NCI-H345 treated with DMSO at 0.1 percent for 48 hours (cell line): ENCODE measurements around the gene SLC5A4.
A peak's percentile ranks its signal among the peaks of the same experiment; 100 is the strongest.
"Not testable (repeated sequence)": the region's sequence is repeated elsewhere in the genome, so short reads cannot be mapped to it uniquely, and the experiment has no call there.

Source experiments
- DNase-seq: peaks from one replicate; lab custom pipeline; 2025; ENCODE audit not compliant: unreplicated experiment; lab: John Stamatoyannopoulos, UW

Gene SLC5A4

DNA sequence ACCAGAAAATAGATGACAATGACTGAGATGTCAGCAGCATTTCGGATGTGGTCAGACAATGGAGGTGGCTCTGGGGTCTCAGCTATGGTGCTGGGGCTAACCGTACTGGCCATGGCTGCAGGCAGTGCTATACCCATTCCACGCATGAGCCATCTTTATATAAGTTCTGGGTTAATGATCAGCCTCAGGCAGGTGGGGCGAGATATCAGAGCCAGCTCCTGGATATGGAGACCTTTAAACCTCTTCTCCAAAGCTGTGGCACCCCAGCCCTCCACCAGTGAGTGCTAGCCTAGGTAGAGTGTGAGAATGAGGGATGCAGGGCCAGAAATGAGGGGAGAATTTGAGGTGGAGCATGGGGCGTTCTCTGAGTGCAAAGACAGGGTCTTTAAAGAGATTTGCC is at the start of gene SLC5A4:
SLC5A4 (minus strand) TSS at position 131 of the 400 bp plus-strand sequence; CDS start at position 113, 18 bp downstream.
- DNase-seq, result no peak

DNA sequence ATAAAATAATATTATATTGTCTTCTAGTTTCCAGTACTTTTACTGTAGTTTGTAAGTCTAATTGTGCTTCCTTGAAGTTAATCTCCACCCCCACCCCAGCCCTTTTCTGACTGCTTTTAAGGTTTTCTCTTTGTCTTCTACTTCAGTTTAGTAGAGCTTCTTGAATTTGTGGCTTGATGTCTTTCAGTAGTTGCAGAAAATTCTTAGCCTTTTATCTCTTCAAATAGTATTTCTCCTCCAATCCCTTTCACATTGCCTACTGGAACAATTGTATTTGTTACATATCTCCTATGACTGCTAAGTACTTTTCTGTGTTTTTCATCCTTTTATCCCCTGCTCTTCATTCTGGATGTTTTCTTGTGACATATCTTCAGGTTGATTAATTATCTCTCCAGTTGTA is 38.8 kb upstream of the SLC5A4 start:
- DNase-seq, result not testable (repeated sequence)

- DNase-seq, result no peak
Observed at GRCh38 chr22:32286290-32286840, 31.2 kb upstream of the SLC5A4 start.

- DNase-seq, result no peak
Observed at GRCh38 chr22:32281072-32281471, 25.9 kb upstream of the SLC5A4 start.

- DNase-seq, result not testable (repeated sequence)
Observed at GRCh38 chr22:32275353-32275752, 20.2 kb upstream of the SLC5A4 start.

DNA sequence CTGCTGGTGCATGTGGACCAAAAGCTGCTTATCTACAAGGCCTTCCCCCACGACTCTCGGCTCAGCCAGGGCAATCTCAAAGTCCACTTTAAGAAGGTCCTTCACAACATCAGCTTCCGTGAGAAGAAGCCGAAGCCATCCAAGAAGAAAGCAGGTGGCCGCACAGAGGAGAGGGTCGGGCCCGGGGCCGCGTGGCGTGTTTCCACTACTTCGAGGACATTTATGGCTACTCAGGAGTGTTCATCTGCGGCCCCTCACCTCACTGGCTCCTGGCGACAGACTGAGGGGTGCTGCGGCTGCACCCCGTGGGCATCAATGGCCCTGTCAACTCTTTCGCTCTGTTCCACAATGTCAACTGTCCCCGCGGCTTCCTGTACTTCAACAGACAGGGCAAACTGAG is 16.2 kb upstream of the SLC5A4 start:
- DNase-seq, result no peak

DNA sequence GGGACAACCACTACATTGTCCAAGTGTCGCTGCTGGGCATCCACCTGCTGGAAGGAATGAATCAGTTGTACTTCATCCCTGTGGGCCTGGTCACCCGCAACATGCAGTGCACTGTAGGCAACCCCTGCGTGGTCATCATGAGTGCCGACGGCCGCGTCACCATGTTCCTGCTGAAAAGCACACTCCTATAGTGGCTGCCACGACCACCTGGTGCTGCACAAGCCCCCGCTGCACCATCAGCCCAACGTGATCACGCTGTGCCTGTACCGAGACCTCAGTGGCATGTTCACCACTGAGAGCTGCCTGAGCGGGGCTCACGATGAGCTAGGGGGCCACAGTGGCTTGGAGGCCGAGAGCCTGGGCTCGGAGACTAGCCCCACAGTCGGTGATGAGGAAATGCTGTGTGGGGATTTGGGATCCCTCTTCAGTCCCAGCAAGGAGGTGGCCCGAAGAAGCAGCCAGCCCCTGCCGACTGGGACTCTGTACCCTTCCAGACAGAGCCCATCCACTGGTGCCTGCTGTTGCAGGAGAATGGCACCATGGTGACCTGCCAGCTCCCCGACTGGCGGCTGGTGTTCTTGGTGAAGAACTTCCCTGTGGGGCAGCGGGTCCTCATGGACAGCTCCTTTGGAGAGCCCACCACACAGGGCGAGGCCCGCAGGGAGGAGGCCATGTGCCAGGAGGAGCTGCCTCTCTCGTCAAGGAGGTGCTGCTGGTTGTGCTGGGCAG is 15.7 kb upstream of the SLC5A4 start:
- no peak for DNase-seq

DNA sequence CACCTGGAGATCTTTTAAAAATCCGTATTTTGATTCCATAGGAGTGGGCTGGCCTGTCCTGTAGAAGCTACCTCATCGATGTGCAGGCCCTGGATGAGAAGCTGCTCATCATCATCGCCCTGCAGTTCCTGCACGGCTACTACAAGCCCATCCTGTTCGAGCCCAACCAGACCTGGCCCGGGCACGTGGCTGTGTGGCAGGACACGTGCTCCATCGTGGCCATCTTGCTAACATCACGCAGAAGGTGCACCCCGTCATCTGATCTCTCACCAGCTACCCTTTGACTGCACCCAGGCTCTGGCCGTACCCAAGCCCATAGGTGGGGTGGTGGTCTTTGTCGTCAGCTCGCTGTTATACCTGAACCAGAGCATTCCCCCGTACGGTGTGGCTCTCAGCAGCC is 14.2 kb upstream of the SLC5A4 start:
- DNase-seq, result no peak

DNA sequence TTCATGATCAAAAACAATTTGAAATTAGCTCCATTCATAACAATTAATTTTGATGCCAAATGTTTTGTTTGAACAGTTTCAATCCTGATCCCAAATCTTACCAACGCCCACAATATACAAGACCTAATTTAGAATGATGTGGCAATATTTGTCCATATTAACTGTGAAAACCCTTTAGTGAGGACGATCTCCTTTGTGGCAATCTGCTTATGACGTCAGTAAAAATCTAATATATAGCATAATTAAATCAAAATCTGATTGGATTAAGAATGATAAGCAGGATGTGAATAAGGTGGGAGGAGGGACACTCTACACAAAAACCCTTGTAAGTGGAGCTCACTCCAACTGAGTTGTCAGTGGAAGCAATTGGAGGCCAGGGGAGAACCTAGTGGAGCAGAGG is 11.9 kb upstream of the SLC5A4 start:
- DNase-seq, result no peak

DNA sequence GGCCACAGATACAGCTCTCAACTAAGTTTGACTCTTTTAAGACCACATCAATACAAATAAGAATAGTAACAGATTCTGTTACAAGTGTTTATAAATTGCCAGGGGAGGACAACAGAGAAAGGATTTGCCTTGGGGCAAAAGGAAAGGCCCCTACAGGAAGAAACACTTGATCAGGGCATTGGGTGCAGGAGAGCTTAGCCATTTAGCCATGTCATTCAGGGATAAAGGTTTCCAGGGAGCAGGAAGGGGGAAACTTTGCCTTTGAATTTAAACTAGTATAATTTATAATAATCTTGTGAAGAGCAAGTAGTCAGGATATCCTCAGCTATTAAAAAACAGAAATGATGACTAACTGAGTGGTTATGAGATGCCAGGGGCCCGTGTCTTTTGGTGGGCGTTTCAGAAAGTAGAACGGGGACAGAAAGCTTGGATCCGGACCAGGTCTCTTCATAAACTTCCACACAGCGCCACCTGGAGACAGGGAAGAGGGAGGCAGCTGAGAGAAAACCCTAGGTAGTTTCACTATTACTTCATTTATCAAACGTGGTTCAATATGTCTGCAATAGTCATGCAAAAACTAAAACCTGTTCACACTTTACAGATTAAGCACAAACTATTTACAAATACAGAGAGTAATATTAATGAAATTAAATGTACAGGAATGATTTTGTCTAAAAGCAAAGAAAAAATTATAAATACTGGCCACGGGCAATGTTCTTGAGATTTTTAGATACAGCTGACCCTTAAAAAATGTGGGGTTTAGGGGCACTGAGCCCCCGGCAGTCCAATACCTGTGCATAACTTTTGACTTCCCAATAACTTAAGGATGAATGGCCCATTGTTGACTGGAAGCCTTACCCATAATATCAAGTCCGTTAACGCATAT is 11.0 kb upstream of the SLC5A4 start:
- peak; percentile 48 for DNase-seq

- not testable (repeated sequence) for DNase-seq
Observed at GRCh38 chr22:32263678-32264077, 8.5 kb upstream of the SLC5A4 start.

- DNase-seq, result no peak
Observed at GRCh38 chr22:32261306-32261705, 6.2 kb upstream of the SLC5A4 start.

DNA sequence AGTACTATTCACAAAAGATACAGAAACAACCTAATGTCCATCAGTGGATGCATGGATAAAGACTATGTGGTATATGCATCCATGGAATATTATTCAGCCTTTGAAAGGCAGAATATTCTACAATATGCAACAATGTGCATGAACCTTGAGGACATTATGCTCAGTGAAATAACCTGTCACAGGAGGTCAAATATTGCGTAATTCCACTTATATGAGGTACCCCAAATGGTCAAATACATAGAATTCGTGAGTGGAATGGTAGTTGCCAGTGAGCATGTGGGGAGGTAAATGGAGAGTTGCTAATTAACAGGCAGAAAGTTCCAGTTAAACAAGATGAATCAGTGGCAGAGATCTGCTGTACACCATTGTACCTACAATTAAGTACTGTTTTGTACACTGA is 3.6 kb upstream of the SLC5A4 start:
- DNase-seq, result no peak

DNA sequence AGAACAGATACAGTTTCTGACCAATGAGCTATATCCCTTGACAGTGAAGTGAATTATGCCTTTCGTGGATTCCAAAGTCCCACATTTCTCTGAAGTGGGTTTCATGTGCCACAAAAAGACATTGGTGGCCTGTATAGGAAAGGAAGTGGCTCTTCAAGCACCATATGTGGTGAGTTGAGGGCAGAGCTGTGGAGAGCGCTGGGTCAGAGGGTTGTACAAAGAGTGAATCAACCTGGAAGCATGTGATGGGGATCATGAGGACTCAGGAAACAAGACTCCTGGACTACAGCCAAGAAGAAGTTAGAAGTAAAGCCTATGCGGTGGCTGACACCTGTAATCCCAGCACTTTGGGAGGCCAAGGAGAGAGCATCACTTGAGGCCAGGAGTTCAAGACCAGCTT is 579 bp upstream of the SLC5A4 start:
- DNase-seq, result no peak

GRCh38 chr22:32249231-32249630 is 5.9 kb downstream of the SLC5A4 start:
- no peak for DNase-seq

DNA sequence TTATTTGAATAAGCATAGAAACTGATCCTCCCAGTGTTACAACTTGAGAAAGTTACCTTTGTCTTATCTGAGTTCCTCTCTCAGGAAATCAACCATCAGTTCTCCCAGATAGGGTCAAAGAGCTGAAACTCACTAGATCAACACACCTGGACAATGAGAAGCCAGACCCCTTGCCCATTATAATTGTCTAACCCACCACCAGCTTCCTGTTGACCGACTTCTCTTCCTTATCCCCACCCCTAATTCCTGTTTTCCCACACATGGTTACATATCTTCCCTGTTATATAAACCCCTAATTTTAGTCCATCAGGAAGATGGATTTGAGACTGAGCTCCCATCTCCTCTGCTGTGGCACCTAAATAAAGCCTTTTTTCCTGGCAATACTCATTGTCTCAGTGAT is 6.9 kb downstream of the SLC5A4 start:
- no peak for DNase-seq

GRCh38 chr22:32246166-32246565 is 9.0 kb downstream of the SLC5A4 start:
- no peak for DNase-seq

DNA sequence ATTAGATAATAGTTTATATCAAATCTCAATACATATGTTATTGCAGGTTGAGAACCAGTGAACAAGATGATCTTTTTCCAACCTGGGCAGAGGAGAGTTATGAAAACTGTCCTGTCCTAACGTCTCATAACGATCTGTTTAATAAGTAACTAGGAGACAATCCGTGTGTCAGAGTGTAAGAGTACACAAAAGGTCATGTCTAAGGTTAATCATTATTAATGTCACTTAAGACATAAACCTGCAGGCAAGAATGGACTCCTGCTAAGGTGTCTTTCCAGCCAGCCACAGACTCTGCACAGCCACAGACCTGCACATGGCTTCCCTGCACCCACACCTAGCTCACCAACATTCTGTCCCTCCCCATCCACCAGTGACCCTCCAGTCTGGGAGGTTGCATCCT is 10.1 kb downstream of the SLC5A4 start:
- DNase-seq, result no peak

DNA sequence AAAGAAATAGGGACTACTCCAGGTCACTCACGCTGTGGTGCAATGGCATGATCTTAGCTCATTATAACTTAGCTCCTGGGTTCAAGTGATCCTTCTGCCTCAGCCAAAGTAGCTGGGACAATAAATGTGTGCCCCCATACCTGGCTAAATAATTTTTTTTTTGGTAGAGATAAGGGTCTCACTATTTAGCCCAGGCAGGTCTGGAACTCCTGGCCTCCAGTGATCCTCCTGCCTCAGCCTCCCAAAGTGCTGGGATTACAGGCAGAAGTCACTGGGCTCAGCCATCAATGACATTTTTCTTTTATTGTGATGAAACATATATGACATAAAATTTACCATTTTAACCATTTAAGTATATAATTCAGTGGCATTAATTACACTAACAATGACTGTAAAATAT is 10.6 kb downstream of the SLC5A4 start:
- no peak for DNase-seq

- DNase-seq, result no peak
Observed at GRCh38 chr22:32240461-32240860, 14.7 kb downstream of the SLC5A4 start.

- DNase-seq, result peak; percentile 15
Observed at GRCh38 chr22:32237906-32238305, 17.2 kb downstream of the SLC5A4 start.

GRCh38 chr22:32236970-32237369 is 18.2 kb downstream of the SLC5A4 start:
- DNase-seq, result no peak
